Superior temporal gyrus (tissue), 1 donor: ENCODE measurements around the gene ABCA2.
"Not testable (repeated sequence)": the region's sequence is repeated elsewhere in the genome, so short reads cannot be mapped to it uniquely, and the experiment has no call there.

Experiments
- DNase-seq: peaks from one replicate; pipeline ENCODE4 v3.0.0-alpha.2; 2016; ENCODE audit errors: extremely low spot score

ABCA2 gene

GRCh38 chr9:137014776-137015539 is 13.1 kb downstream of the ABCA2 start:
- DNase-seq: no peak

DNA sequence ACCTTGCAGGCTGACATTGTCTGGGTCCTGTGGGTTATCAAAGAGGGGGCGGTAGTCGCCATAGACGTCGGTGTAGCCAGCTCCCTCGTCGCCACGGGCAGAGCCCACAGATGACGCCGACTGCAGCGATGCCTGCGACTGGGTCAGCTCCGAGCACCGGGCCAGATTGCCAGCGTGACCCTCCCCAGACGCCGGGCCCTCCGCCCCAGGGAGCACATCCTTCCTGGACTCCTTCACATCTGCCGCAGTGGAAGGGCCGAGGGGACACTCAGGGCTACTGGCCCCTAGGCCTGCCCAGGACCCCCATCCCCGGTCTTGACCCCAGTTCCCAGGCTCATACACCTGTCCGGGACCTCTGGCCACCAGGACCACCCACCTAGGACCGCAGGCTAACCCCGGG is 13.9 kb downstream of the ABCA2 start:
- no peak for DNase-seq

- DNase-seq: no peak
Measured at GRCh38 chr9:137013571-137013940, 14.5 kb downstream of the ABCA2 start.

GRCh38 chr9:137012694-137013570 is 15.1 kb downstream of the ABCA2 start:
- DNase-seq: no peak

- DNase-seq: no peak
Measured at GRCh38 chr9:137011907-137012675, 15.9 kb downstream of the ABCA2 start.

DNA sequence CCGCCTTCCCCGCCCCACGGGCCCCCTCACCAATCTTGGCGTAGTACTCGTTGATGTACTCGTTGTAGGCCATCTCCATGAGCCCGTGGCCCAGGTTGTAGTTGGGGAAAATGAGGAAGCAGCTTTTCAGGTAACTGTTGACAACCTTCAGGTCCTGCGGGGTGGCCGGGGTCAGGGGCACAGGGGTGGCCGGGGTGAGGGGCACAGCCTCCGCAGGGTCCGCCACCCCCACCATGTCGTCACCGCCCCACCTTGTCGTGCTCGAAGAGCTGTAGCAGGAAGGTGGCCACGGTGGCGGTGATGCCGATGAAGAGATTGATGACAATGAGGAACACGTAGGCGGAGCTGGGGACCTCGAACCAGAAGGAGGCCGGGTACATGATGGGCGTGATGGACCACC is 16.9 kb downstream of the ABCA2 start:
- DNase-seq: no peak

GRCh38 chr9:137009938-137010732 is 17.9 kb downstream of the ABCA2 start:
- DNase-seq: no peak

- no peak for DNase-seq
Measured at GRCh38 chr9:137009217-137009616, 18.8 kb downstream of the ABCA2 start.

GRCh38 chr9:137008312-137008711 is 19.7 kb downstream of the ABCA2 start:
- no peak for DNase-seq

DNA sequence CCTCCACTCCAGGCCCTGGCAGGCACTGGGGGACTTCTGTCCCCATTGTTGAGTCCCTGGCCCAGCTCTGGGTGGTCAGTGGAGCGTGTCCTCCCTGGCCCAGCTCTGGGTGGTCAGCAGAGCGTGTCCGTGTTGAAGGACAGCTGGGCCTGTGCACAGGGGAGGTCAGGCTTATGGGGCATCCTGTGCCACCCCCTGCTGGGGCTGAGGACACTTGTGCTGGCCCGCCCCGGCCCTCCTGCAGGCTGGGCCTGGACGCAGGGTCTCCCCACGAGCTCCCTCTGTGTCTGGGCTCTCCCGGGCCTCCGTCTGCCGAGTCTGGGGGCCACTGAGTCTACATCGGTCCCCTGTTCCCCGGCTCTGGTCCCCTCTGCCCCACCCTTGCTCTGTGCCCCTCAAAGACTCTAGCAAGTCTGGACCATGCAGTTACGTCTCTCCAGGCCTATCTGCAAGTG is 20.2 kb downstream of the ABCA2 start:
- no peak for DNase-seq

- DNase-seq: no peak
Measured at GRCh38 chr9:137007108-137007815, 20.8 kb downstream of the ABCA2 start.

GRCh38 chr9:137006116-137007003 is 21.7 kb downstream of the ABCA2 start:
- DNase-seq: no peak

GRCh38 chr9:137004285-137004684 is 23.8 kb downstream of the ABCA2 start:
- not testable (repeated sequence) for DNase-seq

- no peak for DNase-seq
Measured at GRCh38 chr9:137002646-137003041, 25.4 kb downstream of the ABCA2 start.

GRCh38 chr9:137001857-137002645 is 26.0 kb downstream of the ABCA2 start:
- no peak for DNase-seq

DNA sequence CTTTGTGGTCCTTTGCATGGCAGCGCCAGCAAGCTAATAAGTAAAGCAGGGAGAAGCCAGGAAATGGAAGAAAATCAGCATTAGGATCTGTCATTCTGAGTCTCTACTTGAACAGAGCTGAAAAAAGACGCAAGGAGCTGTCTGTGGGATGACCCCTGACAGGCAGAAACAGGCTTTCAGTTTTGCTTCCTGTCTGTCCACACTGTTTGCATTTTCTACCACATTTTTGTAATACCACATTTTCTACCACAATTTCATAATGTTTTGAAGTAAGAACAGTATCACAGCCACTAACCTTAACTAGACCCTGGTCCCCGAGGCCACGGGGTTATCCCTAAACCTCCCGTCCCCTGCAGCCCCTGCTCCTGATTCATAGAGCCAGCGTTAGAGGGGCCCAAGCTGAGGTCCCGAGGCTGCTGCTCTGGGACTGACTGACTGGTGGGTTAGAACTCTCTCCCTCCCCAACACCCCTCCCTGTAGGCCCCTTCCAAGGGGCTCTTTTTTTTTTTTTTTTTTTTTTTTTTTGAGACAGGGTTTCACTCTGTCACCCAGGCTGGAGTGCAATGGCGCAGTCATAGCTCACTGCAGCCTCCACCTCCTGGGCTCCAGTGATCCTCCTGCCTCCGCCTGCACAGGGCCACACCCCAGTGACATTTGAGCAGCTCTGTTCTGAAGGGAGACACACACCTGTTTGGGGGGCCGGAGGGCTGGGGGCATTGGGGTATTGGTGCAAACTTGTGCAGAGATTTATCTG is 27.7 kb downstream of the ABCA2 start:
- no peak for DNase-seq

GRCh38 chr9:136997830-136998234 is 30.2 kb downstream of the ABCA2 start:
- DNase-seq: no peak

DNA sequence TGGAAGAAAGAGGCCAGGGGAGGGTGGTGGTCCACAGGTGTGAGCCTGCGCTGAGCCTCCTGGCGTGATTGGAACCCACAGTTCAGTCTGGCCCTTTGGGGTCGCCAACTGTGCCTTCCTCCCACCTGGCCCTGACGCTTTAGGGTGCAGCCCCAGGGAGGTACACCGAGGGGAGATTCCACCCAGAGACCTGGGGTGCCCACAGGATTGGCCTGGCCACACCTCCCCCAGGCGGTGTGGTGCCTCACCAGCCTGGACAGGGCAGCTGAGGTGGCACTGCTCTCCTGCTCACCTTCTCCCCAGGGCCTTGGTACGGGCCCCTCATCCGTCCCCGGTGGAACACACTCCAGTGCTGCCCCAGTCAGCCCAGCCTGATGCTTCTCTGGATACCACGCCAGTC is 30.7 kb downstream of the ABCA2 start:
- no peak for DNase-seq
